Ishikawa (cell line): ENCODE measurements around the gene PHRF1.

ENCODE experiments used
- CEBPB ChIP-seq: IDR thresholded peaks from 2 replicates; pipeline ENCODE4 v1.6.1; 2012
- CREB1 ChIP-seq: IDR thresholded peaks from 2 replicates; pipeline ENCODE4 v1.6.1; 2012; ENCODE audit warnings: low read depth
- EGR1 ChIP-seq: IDR thresholded peaks from 2 replicates; pipeline ENCODE4 v1.6.1; 2012
- EP300 ChIP-seq: IDR thresholded peaks from 2 replicates; pipeline ENCODE4 v1.6.1; 2012; ENCODE audit warnings: borderline replicate concordance
- FOXM1 ChIP-seq: IDR thresholded peaks from 2 replicates; pipeline ENCODE4 v1.6.1; 2012; ENCODE audit warnings: low read depth, borderline replicate concordance
- NFIC ChIP-seq: IDR thresholded peaks from 2 replicates; pipeline ENCODE4 v1.6.1; 2012
- REST ChIP-seq: IDR thresholded peaks from 2 replicates; pipeline ENCODE4 v1.6.1; 2012; ENCODE audit warnings: low read depth, mild to moderate bottlenecking
- TAF1 ChIP-seq: IDR thresholded peaks from 2 replicates; pipeline ENCODE4 v1.6.1; 2012; ENCODE audit warnings: low read depth, mild to moderate bottlenecking
- TCF12 ChIP-seq: IDR thresholded peaks from 2 replicates; pipeline ENCODE4 v1.6.1; 2012; ENCODE audit warnings: low read depth
- TEAD4 ChIP-seq: IDR thresholded peaks from 2 replicates; pipeline ENCODE4 v1.6.1; 2012
- YY1 ChIP-seq: IDR thresholded peaks from 2 replicates; pipeline ENCODE4 v1.6.1; 2012; ENCODE audit warnings: low read depth
- ZBTB7A ChIP-seq: IDR thresholded peaks from 2 replicates; pipeline ENCODE4 v1.6.1; 2012; ENCODE audit warnings: low read depth
- TF ChIP-seq, protein P1 (sequence below): IDR thresholded peaks from 2 replicates; pipeline ENCODE4 v1.6.1; 2012

- no peak for TF ChIP-seq CEBPB
- TF ChIP-seq ZBTB7A = no peak
- TF ChIP-seq TEAD4 = no peak
- no peak for TF ChIP-seq NFIC
- TF ChIP-seq REST = no peak
- TF ChIP-seq EP300 = no peak
- TF ChIP-seq, protein P1, sequence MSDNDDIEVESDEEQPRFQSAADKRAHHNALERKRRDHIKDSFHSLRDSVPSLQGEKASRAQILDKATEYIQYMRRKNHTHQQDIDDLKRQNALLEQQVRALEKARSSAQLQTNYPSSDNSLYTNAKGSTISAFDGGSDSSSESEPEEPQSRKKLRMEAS = no peak
- no peak for TF ChIP-seq TCF12
- no peak for TF ChIP-seq YY1
- no peak for TF ChIP-seq FOXM1
- TF ChIP-seq EGR1 = no peak
- TF ChIP-seq CREB1 = no peak
- TF ChIP-seq TAF1 = no peak
Measured at GRCh38 chr11:559020-559620, 17.1 kb upstream of the PHRF1 start.
